Gastroesophageal sphincter (tissue), 4 donors: ENCODE measurements around the gene RAD51B. TPM values are rescaled to one million over a fixed set of nuclear protein-coding genes. Genes with fewer than 3 reads are reported as not detected.

ENCODE experiments used
- ATAC-seq: fragments of 150-250 bp; one replicate; pipeline ENCODE4 v1.9.1; 2016; ENCODE audit warnings: mild to moderate bottlenecking, moderate library complexity
- H3K27ac ChIP-seq, 4 donors: fragments of 200-600 bp; sonication (generic) in 3 of 4; 1 replicate in 3 of 4; 2 replicates in 1 of 4; pipeline ENCODE4 v1.5.1; 2016 to 2019
- H3K27me3 ChIP-seq: fragments of 200-600 bp; sonication (generic); one replicate; pipeline ENCODE4 v1.5.1; 2019
- H3K36me3 ChIP-seq, 2 donors: fragments of 200-600 bp; sonication (generic); one replicate each; pipeline ENCODE4 v1.5.1; 2019; ENCODE audit warnings: control low read depth in 1 of 2
- H3K4me1 ChIP-seq, 3 donors: fragments of 200-600 bp; sonication (generic); 1 replicate in 2 of 3; 2 replicates in 1 of 3; pipeline ENCODE4 v1.5.1; 2016 to 2019; ENCODE audit warnings: control low read depth in 2 of 3
- H3K4me3 ChIP-seq, 2 donors: fragments of 200-600 bp; sonication (generic); one replicate each; pipeline ENCODE4 v1.5.1; 2019; ENCODE audit warnings: mild to moderate bottlenecking in 1 of 2, moderate library complexity in 1 of 2
- H3K9me3 ChIP-seq, 3 donors: fragments of 200-600 bp; sonication (generic); one replicate each; pipeline ENCODE4 v1.5.1; 2017 to 2019; ENCODE audit warnings: control low read depth in 2 of 3
- CTCF ChIP-seq, 4 experiments: fragments of 200-600 bp in 2 of 4; fragments of 450-650 bp in 2 of 4; sonication (generic) in 1 of 4; IDR thresholded peaks; one replicate each; pipeline ENCODE4 v1.5.1; 2017 to 2019; ENCODE audit warnings: antibody characterized with exemption in 4 of 4, mild to moderate bottlenecking in 2 of 4, moderate library complexity in 2 of 4
- EP300 ChIP-seq: sonication (generic); formaldehyde crosslinking; IDR thresholded peaks from one replicate; pipeline ENCODE4 v1.6.1; 2017; ENCODE audit warnings: antibody characterized with exemption, mild to moderate bottlenecking
- POLR2A ChIP-seq, 2 donors: fragments of 450-650 bp; IDR thresholded peaks; one replicate each; pipeline ENCODE4 v1.6.1; 2017; ENCODE audit warnings: antibody characterized with exemption in 2 of 2, mild to moderate bottlenecking in 2 of 2, moderate library complexity in 1 of 2
- POLR2AphosphoS5 ChIP-seq: sonication (generic); formaldehyde crosslinking; IDR thresholded peaks from one replicate; pipeline ENCODE4 v1.6.1; 2017; ENCODE audit warnings: antibody characterized with exemption
- WGBS, 2 donors: methylation state at CpG; one replicate each; pipeline ENCODE4 v1.1.5; 2018; ENCODE audit warnings: low coverage in 1 of 2; 5-methylcytosine and 5-hydroxymethylcytosine counted together
- total RNA-seq, 4 donors: library from RNA; depleted of rRNA; stranded (reverse); fragments of >200 nt; gene quantifications; one replicate each; pipeline ENCODE4 v1.1.0, GENCODE V29; 2016

Gene RAD51B
- total RNA-seq, 4 donors from 2014 or later: 5.1 to 7.0 (median 6.0) TPM

- Histone ChIP-seq H3K4me3 (no peak overlapping the region), H3K36me3 (no peaks in the 10 kb centered on the region), H3K27me3 (no peaks in the 10 kb centered on the region), H3K27ac (no peak overlapping the region), H3K4me1 (peaks cover 0 to 24% (median 3%) of the 10 kb centered on the region in 3 donors), H3K9me3 (no peaks in the 10 kb centered on the region)
- 93% methylated on average over 4 of the region's 4 CpGs for WGBS, 2 donors
- ATAC-seq: no peak
- TF ChIP-seq EP300 (no peak), CTCF (IDR thresholded peaks at IDR 0.05) (no peak), POLR2AphosphoS5 (no peak), POLR2A (IDR thresholded peaks at IDR 0.05) (no peak)
Measured at GRCh38 chr14:68408680-68409079, 589.1 kb downstream of the RAD51B start.

GRCh38 chr14:68409387-68409786, 589.8 kb downstream of the RAD51B start:
- no peak for ATAC-seq
- TF ChIP-seq EP300: no peak
- TF ChIP-seq CTCF (IDR thresholded peaks at IDR 0.05): no peak
- no peak for TF ChIP-seq POLR2A (IDR thresholded peaks at IDR 0.05)
- TF ChIP-seq POLR2AphosphoS5: no peak

DNA sequence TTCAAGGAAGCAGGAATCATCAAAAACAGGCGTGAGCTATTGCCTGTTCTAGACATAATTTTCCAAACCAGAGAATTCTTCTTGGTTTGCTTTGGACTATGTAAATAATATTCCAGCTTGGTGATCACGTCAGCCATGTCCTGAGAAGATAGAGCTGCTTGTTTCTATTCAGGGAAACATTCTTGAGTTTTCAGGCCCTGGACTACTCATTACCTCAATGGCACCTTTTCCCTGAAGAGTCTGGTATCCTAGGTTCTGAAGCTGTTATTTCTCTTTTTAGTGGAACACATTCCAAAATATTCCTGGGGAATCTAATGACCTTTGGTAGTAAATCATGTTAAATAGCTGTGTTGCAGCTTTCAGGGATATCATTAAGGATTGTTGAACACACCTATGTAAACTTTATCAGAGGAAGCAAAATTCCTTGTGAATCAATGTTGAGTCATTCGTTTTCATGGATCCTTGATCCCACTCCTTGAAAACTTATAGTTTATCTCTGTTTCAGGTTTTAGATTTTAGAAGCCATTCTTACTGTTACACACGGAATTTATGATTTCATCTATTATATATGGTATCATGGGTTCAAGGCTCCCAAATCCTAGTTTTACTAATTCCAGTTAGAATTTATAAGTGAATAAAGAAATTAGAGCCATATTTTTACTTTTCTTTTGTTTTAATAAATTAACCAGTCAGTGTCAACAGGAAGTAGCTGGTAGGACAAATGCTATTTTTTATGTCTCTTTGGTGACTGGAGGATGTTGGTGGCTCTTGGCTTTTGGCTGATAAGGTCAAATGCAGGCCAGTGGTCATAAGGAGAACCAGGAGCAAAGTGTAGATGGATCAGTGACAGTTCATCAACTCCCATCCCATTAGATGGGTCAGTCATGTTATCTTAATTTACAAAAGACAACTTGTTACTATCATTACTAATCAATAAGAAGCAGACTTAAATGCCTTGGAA, 593.2 kb downstream of the RAD51B start:
- Histone ChIP-seq H3K27ac (no peak overlapping the region), H3K27me3 (no peaks in the 10 kb centered on the region), H3K4me1 (peaks cover 0 to 48% (median 0%) of the 10 kb centered on the region in 3 donors), H3K36me3 (no peaks in the 10 kb centered on the region), H3K4me3 (no peak overlapping the region), H3K9me3 (no peaks in the 10 kb centered on the region)
- TF ChIP-seq POLR2A (IDR thresholded peaks at IDR 0.05): no peak
- TF ChIP-seq CTCF (IDR thresholded peaks at IDR 0.05): no peak
- TF ChIP-seq POLR2AphosphoS5: no peak
- no peak for TF ChIP-seq EP300
- WGBS, 2 donors: 74 to 88% methylated on average over 4 of the region's 4 CpGs
- ATAC-seq: no peak

More at GRCh38 chr14:68409387-68409786, 589.8 kb downstream of the RAD51B start:
- Histone ChIP-seq H3K4me1 (peaks cover 0 to 24% (median 0%) of the 10 kb centered on the region in 3 donors), H3K36me3 (no peaks in the 10 kb centered on the region), H3K4me3 (no peak overlapping the region), H3K27ac (no peak overlapping the region), H3K27me3 (no peaks in the 10 kb centered on the region), H3K9me3 (no peaks in the 10 kb centered on the region)

DNA sequence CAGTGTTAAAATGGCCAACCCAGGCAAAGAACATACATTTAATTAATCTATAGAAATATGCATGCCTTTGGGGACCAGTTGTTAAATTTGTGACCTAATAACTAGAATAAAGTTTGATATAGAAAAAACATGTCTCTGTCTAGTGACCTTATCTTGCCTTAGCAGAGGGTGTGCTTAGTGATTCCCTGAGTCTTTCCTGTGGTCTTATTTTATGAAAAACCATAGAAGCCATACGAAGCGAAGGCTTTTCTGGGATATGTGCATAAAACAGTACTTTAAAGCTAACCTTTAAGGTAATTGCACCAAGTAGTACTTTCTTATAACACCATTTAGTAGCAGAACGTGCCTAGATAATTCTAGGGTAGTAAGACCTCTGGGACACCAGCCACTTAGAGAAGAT, 593.9 kb downstream of the RAD51B start:
- Histone ChIP-seq H3K4me3 (no peak overlapping the region), H3K27me3 (no peaks in the 10 kb centered on the region), H3K9me3 (no peaks in the 10 kb centered on the region), H3K27ac (peak overlapping the region in 2 of 4 donors; percentile 30 to 75), H3K36me3 (no peaks in the 10 kb centered on the region), H3K4me1 (peaks cover 0 to 56% (median 0%) of the 10 kb centered on the region in 3 donors)
- TF ChIP-seq POLR2AphosphoS5 (no peak), EP300 (no peak), CTCF (IDR thresholded peaks at IDR 0.05) (no peak), POLR2A (IDR thresholded peaks at IDR 0.05) (no peak)
- ATAC-seq: no peak
- WGBS, 2 donors: 100% methylated on average over 2 to 3 of the region's 3 CpGs

GRCh38 chr14:68414121-68414520, 594.5 kb downstream of the RAD51B start:
- no peak for TF ChIP-seq POLR2AphosphoS5
- no peak for TF ChIP-seq CTCF (IDR thresholded peaks at IDR 0.05)
- no peak for TF ChIP-seq POLR2A (IDR thresholded peaks at IDR 0.05)
- no peak for TF ChIP-seq EP300
- 67 to 85% methylated on average over 1 to 2 of the region's 2 CpGs for WGBS, 2 donors
- peak overlapping the region in 3 of 4 donors; percentile 30 to 75 (median 48) for H3K27ac ChIP-seq
- ATAC-seq: no peak
- no peaks in the 10 kb centered on the region for H3K27me3 ChIP-seq
- no peaks in the 10 kb centered on the region for H3K36me3 ChIP-seq
- H3K4me1 ChIP-seq: peaks cover 0 to 62% (median 0%) of the 10 kb centered on the region in 3 donors
- no peak overlapping the region for H3K4me3 ChIP-seq
- H3K9me3 ChIP-seq: no peaks in the 10 kb centered on the region
